ENCODE results near the gene MLKL.
"Not testable (repeated sequence)": the region's sequence is repeated elsewhere in the genome, so short reads cannot be mapped to it uniquely, and the experiment has no call there.

Gene MLKL

DNA sequence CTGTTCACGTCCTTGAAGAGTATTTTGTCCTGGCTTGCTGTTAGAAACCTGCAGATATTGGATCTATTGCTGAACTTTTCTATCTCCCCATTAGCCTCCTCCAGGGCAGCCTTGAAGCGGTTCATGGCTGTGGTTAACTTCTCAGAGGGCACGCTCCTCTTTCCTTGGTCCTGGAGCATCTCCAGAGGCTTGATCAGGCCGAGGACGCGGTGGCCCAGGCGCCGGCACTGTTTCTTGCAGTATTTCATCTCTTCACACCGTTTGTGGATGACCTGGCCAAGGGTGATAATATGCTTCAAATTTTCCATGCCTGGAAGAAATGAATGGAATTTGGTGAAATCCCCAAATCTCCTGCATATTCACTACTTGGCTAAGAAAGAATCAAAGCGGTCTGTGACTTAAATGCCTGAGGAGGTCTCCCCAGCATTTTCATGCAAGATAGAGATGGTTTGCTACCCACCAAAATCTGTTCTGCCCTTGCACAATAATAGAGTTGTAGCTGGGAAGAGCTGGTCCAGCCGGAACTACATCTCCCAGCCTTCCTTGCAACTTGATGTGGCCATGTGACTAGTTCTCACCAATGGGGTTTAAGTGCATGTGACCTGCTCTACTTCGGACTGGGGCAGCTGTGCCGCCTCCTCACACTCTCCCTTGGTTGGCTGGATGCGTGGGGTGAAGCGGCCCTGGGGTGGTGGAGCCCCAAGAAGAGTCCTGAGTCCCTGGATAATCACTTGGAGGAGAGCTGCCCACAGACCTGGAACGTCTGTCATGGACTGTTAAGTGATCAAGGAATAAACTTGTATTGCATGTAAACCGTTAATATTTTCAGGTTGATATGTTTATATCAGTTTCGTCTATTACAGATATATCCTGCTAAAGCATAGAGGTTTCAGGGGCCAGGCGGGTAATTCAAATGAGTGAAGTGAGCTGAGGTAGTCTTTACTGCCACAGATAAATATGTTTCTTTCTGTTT, 4.9 kb downstream of the MLKL start:
- peak; percentile 47 for DNase-seq

GRCh38 chr16:74691093-74691855, 9.4 kb downstream of the MLKL start:
- no peak for DNase-seq

DNA sequence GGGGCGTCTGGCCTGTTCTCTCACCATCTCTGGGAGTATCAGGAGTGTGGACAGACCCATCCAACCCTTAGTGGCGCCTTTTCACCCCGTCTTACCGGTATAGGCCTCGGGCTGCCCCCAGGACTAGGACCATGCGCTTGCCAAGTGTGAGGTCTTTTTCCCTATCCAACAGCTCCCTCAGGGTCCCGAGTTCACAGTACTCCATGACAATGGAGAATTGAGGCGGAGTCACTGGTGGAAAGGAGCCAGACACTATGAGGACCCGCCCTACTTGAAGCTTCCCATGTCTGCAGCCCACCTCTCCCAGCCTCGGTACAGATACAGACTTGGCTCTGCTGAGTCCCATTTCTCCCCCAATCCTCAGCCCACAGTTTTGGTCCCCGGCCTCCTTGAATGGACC, 18.1 kb downstream of the MLKL start:
- DNase-seq, result no peak

DNA sequence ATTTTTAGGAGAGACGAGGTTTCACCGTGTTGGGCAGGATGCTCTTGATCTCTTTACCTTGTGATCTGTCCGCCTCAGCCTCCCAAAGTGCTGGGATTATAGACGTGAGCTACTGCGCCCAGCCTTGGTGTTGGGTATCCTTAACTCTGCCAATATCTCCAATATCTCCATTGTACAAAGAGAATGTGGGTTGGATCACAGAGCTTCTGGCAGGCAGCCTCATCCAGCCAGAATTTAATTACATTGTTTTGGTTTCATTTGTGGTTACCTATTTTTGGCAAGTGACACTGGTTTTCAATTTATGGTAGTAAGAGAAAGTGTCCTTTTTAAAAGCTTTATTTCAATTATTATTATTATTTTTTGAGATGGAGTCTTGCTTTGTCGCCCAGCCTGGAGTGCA, 20.0 kb downstream of the MLKL start:
- no peak for DNase-seq

DNA sequence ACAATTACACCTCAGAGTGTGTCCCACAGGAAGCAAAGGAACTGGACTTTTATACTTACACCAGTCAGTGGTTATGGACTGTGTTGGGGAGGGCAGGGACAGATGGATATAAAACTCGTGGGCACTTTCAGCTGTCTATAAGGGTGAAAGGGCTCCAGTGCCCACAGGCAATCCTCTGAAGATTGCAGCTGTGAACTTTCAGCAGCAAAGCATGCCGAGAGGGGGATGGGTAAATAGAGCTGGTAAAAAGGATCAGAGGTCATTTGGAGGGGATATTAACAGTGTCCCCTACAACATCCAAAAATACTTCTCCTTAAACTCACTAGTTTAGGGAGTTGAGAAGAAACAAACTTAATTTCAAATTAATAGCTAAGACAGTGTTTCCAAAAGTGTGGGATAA, 20.7 kb downstream of the MLKL start:
- DNase-seq, result no peak

- no peak for DNase-seq
These were observed 22.8 kb downstream of the MLKL start for GRCh38 chr16:74677868-74678267.

DNA sequence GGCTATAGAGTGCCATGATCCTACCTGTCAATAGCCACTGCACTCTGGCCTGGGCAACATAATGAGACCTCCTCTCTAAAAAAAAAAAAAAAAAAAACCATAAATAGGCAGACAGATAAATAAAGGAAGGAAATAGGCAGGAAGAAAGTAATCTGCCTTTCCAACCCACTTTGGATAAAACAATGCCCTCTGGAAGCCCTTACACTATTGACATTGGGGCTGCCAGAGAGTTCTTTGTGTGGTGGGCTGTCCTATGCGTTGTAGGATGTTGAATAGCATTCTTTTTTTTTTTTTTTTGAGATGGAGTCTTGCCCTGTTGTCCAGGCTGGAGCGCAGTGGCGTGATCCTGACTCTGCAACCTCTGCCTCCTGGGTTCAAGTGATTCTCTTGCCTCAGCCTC, 26.8 kb downstream of the MLKL start:
- no peak for DNase-seq

DNA sequence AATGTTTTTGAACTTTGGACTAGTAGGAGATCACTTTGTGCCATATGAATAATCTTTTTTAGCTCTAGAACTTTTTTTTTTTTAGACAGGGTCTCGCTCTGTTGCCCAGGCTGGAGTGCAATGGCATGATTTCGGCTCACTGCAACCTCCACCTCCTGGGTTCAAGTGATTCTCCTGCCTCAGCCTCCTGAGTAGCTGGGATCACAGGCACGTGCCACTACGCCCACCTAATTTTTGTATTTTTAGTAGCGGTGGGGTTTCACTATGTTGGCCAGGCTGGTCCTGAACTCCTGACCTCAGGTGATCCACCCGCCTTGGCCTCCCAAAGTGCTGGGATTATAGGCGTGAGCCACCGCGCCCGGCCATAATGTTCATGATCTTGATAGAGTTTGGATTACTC, 31.8 kb downstream of the MLKL start:
- DNase-seq, result not testable (repeated sequence)

DNA sequence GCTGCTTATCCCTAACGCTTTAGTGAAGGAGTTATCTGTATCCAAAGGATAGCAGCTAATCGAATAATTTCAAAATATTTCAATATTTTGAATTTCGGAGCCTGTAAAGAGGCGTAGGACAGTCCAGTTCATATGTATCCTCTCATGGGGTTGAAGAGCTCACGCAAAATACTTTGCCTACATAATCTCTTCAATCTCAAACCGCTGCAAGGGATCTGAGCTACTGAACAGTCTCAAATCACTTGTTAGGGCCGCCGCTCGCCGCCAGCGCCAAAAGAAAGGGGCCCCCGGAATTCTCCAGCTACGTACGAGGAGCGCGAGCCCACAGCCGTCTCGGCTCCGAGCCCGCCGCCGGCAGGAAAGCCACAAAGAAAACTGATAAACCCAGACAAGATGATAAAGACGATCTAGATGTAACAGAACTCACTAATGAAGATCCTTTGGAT, 33.4 kb downstream of the MLKL start:
- DNase-seq, result no peak

DNA sequence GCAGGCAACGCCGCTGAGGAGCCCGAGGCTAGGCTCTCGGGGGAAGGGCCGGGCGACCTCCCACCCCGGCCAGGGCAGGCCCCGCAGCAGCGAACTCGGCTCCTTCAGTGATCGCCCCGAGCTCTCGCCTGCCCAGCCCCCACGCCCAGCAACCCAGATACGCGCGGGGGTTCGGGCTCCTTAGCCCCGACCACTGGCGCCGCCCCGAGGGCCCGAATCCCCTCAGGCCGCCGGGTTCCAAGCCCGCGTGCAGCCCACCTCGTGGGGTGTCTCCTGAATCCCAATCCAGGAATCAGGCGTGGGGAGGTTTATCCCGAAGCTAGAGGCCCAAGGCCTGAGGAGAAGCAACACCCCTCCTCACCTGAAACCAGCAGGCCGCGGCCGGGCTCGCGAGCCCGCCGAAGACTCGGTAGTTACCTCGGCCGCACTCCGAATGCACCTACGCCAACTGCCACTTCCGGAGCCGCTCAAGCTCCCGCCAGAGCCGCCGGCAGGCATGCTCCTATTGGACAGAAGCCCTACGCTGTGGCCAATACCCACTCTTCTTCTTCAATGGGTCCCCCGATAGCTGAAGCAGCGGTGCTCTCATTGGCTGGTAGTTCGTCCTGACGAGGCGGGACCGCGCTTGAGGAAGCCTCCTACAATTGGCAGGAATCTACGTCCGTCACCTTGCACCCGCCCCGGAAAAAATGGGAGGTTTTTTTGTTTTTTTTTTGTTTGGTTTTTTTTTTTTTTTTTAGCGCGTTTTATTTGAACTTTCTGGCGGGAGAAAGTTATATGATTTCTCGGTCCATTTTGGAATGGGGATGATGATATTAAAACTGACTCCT, 34.0 kb downstream of the MLKL start, which contains the start of gene RFWD3:
RFWD3 (minus strand) TSS at position 453 of the 830 bp plus-strand sequence. CDS start 5,428 bp downstream, outside the sequence.
- peak; percentile 91 for DNase-seq

DNA sequence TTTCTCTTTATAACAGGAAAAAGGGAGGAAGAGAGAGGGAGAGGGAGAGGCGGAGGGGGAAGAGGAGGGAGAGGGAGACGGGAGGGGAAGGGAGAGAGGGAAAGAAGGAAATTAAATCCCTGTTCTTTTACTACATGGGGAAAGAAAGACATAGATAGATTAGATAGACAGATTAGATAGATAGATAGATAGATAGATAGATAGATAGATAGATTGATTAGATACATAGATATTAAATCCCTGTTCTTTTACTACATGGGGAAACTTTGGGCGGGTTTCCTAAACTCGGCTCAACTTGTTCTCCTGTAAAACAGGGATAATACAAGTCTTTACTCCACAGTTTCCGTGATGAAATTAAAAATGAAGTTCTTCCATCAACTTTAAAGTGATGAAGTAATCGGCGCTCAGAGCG, 34.6 kb downstream of the MLKL start:
- DNase-seq, result no peak

- no peak for DNase-seq
These were observed 39.6 kb downstream of the MLKL start for GRCh38 chr16:74661064-74661463.

DNA sequence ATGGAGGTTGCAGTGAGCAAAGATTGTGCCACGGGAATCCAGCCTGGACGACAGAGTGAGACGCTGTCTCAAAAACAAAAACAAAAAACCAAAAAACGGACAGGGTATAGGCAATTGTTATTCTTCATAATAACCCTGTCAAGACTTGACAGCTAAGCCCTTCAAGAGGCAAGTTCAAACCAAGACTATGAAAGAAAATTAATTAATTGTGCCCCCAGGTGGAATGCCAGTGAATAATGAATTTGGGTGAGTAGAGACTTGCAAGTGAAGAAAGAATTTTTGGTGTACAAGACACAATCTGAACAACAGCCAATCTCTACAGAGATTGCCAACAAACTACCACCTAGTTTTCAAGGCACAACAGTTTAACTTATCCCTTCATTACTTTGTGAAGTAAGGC, 40.3 kb downstream of the MLKL start:
- no peak for DNase-seq

DNA sequence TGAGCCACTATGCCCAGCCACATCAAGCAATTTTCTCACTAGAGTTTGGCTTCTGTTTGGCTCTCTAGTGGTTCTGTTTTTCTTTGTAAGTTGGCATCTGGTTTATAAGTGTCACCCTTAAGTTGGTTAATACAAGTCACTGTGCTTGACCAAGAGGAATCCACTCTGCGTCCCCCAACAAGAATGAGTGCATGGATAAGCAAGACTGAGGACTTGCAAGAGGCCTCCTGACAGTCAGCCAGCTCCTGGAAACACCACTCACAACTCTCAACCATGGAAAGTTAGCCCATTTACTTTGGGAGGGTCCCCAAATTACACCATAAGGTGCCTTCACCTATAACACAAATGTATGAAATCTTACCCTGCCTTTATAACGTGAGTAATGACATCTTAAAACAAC, 41.6 kb downstream of the MLKL start:
- no peak for DNase-seq

DNA sequence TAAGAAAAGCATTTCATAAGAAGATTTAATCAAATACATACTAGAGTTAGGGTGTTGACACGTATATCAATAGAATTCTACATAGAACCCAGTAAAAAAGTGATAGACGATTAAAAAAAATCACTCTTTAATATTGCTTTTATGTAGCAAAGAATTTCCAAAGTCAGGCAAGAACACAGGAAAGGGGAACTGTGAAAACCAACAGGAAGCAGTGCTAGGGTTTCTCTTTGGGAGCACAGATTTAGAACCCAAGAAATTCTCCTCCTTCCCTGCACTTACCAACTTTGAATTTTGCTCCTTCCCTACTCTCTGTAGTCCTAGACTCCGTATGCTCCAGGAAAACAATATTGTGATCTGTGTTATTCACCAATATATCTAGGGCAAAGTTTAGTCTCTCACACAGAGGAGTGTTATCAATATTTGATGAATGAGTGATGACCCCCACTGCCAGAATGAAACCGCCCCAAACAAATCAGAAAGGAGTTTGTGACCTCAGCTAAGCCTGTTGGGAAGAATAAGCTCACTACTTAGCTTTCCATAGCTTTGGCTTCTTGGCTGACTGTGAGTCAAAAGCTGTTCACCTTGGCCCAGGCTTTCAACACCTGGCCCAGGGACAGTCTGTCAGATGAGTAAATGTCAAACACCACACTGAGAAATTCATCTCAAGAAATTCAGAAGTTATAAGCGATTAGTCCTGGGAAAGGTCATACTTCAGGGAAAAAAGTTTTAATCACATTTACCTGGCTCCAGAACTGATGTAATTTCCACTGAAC, 42.6 kb downstream of the MLKL start:
- no peak for DNase-seq

GRCh38 chr16:74654536-74655050, 46.1 kb downstream of the MLKL start:
- no peak for DNase-seq

GRCh38 chr16:74652883-74653282, 47.8 kb downstream of the MLKL start:
- DNase-seq, result not testable (repeated sequence)

DNA sequence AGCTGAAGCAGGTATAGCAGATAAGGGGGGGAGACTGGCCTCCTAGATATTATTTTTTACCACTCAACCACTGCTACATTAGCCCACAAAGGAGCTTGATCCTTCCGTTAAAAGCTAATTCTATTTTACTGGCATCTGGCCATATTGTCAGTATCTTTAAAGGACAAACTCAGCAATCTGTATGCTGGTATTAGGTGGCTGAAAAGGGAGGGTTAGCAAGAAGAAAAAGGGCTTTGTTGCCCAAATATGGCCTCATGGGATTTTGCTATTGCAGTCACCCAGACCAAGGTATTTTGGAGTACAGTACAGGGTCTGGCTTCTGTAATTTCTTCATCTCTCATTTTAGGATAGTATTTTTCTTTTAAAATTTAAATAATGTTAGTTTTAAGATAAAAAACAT, 48.4 kb downstream of the MLKL start:
- no peak for DNase-seq

- no peak for DNase-seq
These were observed 48.8 kb downstream of the MLKL start for GRCh38 chr16:74651841-74652240.

DNA sequence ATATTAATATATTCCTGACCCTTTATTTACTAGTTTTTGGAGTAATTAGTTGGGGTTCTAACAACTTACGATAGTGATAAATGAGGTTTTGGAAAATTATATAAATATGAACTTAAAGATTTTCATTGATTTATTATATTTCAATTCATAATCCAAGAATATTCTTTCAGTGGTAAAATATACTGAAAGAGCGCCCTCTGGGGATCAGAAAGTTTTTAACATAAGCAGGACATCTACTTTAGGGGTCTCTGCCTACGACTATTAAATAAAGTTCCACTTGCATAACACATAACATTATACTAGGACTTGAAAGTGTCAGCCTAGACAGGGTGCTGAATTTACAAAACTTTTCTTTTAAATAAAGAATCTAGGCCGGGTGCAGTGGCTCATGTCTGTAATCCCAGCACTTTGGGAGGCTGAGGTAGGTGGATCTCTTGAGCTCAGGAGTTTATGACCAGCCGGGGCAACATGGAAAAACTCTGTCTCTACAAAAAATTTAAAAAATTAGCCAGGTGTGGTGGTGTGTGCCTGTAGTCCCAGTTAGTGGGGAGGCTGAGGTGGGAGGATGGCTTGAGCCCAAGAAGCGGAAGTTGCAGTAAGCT, 49.6 kb downstream of the MLKL start:
- DNase-seq, result no peak

DNA sequence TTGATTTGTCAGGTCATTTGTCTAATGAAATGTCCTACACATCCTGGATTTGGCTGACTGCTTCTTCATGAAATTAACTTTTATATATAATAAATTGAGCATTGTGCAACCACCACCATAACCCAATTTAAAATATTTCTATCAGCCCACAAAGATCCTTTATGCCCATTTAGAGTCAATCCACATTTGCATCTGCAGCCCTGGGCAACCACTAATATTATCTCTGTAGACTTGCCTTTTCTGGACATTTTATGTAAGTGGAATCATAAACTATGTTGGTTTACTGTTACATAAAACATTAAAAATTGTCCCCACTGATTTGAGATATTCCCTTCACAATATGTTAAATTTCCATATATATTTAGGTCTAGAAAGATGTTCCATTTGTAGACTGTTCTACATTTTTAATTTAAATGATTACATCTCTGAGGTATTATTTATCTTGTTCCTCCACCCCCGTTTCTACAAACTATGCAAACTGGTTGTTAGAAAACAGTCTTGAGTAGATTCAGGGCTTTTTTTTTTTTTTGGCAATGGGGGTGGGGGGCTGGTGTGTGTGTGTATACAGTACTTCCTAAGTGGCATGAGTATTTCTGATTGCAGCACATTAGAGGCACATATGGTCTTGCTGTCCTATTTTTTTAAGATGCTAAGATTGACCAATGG, 50.7 kb downstream of the MLKL start:
- no peak for DNase-seq
